NCI-H128 (cell line): ENCODE measurements around the gene A3GALT2.
"Not testable (repeated sequence)": the region's sequence is repeated elsewhere in the genome, so short reads cannot be mapped to it uniquely, and the experiment has no call there.

ENCODE experiments used
- DNase-seq: peaks from one replicate; lab custom pipeline; 2025; ENCODE audit not compliant: unreplicated experiment; lab: John Stamatoyannopoulos, UW

A3GALT2 gene

DNA sequence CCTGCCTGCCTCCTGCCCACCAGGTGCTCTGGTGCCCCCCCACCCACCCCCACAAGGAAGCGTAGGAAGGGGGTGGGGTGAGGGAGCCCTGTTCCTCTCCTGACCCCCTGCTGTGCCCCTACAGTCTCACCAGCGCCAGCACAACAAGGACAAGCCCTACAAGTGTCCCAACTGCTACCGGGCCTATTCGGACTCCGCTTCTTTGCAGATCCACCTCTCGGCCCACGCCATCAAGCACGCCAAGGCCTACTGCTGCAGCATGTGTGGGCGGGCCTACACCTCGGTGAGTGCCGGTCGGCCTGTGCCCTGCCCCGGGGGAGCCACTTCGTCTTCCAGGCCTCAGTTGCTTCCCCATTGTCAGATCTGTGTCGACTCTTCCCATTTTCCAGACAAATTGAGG lies 25.9 kb downstream of the A3GALT2 start:
- DNase-seq, result no peak

DNA sequence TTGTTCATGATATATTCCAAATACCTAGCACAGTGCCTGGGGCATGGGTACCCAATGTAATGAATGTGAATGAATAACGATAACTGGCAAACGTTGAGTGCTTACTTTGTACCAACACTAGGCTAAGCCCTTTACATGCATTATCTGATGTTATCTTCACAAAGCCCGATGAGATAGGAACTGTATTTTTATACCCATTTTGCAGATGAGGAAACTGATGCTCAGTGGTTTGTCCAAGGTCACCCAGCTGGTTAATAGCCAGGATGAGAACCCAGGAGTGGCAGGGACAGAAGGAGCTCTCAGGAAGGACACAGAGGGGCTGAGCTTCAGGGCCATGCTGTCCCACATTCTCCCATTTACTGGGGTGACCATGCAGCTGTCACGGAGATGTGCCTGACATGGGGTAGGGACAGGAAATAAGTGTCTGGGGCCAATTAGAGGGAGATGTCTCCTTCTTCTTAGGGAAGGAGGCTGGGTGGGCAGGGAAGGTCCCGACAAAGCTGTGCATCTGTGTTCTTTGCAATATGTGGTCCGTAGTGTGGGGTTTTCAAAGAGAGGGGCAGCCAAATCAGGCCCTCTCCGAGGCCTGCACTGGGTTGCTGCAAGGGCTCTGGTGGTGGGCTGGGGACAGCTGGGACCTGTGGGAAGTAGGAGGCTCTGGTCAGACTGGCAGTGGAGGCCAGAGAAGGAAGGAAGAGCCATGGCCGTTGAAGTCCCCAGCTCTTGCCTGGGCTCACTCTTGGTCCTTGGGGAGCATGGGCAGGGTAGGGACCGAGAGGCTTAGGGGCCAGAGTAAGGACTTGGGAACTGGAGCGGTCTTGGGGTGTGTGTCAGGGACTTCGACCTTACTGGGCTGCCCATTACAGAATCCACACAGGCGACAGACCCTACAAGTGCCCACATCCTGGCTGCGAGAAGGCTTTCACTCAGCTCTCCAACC lies 26.6 kb downstream of the A3GALT2 start:
- DNase-seq, result no peak

DNA sequence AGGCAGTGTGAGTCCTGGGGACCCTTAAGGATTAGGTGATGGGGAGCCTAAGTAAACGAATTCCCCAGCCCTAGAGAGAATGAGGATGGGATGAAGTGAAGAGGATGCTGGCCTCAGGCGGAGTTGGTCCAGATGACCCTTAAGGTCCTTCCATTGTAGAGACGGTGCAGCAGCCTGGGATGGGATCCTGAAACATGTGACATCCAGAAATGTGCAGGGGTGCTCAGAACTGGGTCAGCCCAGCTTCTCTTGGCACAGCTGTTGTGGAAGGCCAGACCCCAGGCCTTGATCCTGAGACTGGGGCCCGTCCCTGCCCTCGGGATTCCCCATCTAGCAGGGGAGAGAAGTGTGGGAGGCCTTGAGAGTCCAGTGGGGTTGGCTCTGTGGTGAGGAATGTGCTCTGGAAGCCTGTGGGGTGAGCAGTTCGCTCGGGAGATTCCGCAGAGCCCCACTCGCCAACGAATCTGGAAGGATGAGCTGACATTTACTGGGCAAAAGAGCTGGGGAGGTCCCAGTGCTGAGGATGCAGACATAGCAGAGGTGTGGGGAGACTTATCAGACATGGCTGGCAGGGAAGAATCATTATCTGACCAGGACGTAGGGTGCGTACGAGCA lies 28.1 kb downstream of the A3GALT2 start:
- DNase-seq, result no peak

DNA sequence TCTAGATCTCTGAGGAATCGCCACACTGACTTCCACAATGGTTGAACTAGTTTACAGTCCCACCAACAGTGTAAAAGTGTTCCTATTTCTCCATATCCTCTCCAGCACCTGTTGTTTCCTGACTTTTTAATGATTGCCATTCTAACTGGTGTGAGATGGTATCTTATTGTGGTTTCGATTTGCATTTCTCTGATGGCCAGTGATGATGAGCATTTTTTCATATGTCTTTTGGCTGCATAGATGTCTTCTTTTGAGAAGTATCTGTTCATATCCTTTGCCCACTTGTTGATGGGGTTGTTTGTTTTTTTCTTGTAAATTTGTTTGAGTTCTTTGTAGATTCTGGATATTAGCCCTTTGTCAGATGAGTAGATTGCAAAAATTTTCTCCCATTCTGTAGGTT lies 30.3 kb downstream of the A3GALT2 start:
- DNase-seq, result not testable (repeated sequence)

DNA sequence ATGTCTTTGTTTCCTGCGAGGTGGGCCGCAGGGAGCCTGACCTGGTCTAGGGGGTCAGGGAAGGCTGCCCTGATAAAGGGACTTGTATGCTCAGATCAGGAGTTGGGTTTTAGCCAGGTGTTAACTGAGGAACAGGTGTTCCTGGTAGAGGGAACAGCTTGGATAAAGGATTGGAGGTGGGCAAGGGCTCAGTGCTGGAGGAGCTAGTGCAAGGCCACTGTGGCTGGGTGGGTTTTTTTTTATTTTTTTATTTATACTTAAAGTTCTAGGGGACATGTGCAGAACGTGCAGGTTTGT lies 31.1 kb downstream of the A3GALT2 start:
- no peak for DNase-seq

DNA sequence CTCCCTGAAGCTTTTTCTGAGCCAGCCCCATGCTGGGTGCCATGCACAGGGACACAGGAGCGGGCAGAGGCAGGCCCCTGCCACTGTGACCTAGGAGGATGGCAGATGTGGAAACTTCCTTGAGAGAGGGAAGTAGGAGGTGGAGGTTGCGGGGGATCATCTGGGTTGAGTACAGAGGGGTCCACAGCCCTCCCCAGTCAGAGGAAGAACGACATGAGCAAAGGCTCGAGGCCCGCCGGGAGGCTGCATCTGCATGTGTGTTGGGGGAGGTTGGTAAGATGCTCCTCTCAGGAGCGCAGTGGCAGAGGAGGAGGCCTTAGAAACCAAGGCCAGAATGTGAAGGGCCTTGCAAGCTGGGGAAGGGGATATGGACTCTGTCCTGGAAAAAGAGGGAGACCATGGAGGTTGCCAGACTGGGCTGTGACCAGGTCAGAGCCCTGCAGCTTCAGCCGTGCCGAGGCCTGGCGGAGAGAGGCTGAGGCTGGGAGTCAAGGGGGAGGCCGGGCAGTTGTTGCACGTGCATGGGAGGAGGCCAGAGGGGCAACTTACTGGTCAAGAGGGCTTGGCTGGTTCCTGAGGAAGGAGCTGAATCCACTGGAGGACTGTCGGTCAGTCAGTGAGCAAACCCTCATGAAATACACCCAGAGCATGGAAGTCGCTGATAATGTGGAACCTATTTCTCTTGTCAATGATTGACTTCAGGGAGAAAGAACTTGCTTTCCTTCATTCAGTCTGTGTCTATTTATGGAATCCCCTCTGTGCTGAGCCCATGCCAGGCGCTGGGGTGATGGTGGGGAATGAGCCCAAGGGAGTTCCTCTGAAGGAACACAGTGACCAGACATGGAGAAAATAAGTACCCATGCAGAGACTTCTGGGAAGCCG lies 31.7 kb downstream of the A3GALT2 start:
- no peak for DNase-seq

DNA sequence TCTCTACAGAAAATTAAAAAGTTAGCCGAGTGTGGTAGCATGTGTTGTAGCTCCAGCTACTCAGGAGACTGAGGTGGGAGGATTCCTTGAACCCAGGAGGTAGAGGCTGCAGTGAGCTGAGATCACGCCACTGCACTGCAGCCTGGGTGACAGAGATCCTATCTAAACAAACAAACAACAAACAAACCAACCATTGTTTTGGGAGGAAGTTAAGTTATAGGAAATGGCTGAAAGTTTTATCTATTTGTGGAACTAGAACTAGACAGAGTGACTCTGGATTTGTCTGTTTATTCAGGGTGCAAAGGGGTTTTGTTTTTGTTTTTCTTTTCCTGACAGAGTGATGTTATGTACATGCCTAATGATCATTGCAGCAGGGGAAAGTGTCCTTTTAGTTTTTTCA lies 33.6 kb downstream of the A3GALT2 start:
- no peak for DNase-seq

DNA sequence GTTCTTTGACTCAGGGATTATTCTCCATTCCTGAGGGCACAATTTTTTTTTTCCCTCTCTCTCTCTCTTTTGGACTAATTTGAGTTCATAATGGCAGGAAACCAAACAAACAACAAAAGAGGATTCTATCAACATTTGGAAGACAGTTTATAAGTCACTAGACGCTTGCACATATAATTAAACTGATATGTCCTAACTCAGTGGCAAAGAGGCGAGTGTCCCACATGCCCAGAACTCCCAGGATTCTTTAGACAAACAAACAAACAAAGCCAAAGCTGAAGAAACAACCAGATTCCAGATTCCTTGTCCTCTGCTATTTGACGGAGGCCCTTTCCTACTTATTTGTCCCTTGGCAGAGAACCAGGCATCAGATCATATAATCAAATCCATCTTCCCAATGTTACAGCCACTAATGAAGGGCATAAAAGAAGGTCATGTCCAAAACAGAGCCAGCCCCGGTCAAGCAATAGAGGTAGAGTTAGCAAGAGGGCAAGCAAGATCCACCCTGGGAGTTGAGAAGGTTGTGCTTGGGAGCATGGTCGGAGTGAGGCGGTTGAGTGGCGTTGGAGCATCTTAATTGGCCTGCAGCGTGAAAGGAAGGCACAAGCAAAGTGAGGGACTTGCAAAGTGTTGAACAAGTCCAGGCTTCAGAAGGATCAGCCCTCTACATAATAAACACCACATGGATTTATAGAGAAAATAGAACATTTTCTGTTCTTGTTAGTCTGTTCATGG lies 34.3 kb downstream of the A3GALT2 start:
- no peak for DNase-seq

DNA sequence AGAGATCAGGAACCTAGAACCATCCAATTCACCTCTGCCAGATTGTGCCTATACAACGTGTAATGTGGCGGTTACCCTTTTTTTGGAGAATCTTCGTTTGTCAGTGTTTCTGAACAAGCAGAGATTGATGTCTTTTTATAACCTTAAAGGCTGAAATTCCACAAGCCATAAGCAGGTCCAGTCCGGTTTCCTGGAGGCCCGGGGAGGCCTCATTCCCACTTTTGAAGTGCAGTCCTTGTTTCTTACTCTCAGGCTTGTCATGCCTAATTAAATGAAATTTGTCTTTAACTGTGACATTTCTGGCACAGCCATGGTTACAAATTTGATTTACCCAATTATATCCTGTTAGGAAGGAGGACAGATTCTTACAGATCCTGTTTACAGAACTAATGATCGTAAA lies 36.8 kb downstream of the A3GALT2 start:
- DNase-seq, result no peak

DNA sequence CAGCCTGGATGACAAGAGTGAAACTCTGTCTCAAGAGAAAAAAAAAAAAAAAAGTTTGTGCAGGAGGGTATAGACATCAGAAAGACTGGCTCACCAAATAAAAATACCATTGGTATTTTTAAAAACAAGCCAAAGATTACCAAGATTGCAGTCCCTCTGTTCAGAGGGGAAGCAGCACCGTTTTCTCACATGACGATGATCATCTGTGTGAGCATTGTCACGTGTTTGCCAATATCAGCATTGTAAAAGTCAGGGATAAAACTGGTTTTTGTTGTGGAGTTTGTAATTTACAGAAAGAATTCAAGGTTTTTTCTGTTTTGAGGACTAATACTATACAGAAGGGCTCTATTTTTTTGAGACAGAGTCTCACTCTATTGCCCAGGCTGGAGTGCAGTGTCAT lies 38.1 kb downstream of the A3GALT2 start:
- DNase-seq, result no peak

DNA sequence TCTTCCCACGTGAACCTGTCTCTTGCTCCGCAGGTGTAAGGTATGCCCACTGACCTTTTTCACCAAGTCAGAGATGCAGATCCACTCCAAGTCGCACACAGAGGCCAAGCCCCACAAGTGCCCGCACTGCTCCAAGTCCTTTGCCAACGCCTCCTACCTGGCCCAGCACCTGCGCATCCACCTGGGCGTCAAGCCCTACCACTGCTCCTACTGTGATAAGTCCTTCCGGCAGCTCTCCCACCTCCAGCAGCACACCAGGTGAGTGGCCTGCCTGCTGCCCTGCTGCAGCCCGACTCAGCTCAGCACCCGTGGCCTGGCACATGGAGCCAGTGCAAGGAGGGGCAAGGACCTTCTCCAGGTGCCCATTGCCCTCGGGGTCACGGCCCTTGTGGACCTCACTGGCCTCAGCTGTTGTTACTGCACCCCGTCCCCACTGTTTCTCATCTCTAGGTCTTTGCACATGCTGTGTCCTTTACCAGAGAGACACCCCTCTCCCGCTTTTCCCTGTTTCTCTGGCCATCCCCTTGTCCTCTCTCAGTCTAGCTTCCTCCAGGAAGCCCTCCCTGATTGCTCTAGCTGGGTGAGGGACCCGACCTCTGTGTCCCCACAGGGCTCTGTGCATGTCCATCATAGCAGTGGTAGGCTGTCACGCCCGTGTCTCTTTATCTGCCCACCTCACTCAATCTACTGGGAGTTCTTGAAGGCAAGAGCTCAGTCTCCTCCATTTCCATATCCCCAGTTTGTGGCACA lies 39.2 kb downstream of the A3GALT2 start:
- no peak for DNase-seq

DNA sequence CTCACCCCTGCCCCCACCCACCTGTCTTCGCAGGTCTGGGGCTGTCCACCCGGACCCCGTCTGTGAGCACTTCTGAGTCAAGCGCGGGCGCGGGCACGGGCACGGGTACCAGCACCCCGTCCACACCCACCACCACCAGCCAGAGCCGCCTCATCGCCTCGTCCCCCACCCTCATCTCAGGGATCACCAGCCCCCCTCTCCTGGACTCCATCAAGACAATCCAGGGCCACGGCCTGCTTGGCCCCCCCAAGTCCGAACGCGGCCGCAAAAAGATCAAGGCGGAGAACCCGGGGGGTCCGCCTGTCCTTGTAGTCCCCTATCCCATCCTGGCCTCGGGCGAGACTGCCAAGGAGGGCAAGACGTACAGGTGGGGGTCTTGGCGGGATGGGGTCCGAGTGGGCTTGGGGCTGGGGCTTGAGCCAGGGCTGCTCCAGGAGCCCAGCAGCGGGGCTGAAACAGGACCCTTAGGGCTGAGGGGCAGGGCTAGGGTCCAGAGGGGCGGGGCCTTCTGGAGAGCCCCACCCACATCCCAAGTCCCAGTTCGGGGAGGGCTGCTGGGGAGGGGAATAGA lies 40.7 kb downstream of the A3GALT2 start:
- DNase-seq, result no peak

DNA sequence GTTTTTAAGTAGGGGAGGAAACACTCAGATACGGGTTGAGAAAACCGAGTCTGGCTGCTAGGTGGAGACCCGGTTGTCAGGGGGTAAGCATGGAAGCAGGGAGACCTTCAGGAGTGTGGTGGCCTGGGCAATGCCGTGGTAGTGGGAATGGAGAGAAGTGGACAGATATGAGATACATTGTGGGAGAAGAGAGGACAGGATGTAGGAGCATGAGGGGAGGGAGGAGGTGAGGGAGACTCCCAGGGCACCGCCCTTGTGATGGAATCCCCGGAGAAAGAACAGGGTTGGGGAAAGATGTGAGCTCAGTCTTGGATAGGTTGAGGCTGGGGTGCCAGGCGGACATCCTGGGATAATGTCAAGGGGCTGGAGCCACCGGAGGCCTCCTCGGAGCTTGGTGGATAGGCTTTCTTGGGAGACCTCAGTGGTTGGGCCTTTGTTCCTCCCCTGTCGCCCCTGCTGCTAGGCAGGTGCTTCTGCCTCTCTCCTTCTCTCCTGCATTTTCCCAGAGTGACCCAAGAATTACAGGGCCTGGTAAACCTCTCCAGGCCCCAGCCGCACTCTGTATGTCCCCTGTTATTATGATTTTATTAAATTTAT lies 43.3 kb downstream of the A3GALT2 start:
- no peak for DNase-seq

DNA sequence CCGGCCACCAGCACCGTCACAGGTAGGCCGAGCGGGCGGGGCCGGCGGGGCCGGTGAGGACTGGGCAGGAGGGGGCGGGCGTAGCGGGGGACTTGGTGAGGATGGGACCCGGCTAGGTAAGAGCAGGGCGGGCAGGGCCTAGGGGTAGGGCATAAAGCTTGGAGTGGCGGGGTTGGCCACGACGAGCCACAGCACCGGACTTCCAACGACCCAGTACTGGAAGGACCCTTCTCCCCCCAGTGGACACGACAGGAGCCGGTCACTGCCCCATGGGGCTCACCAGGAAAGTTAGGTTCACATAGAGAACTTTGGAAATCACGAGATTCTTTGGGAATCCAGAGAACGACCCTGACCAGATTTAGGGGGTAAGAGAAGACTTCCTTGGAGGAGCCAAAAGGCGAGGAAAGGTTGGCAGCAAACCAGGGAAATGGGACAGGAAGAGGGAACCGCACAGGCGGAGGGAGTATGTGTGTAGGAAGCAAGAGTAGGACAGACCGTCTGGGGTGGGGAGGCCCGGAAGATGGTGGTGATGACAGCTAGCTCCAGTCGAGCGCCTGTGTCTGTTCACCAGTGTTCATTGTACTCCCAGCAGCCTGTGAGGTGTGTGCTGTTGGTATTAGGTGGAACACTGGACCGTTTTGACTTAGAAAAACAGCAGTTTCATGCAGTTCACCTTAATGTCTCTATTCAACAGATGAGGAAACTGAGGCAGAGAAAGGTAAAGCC lies 44.2 kb downstream of the A3GALT2 start:
- DNase-seq, result no peak

DNA sequence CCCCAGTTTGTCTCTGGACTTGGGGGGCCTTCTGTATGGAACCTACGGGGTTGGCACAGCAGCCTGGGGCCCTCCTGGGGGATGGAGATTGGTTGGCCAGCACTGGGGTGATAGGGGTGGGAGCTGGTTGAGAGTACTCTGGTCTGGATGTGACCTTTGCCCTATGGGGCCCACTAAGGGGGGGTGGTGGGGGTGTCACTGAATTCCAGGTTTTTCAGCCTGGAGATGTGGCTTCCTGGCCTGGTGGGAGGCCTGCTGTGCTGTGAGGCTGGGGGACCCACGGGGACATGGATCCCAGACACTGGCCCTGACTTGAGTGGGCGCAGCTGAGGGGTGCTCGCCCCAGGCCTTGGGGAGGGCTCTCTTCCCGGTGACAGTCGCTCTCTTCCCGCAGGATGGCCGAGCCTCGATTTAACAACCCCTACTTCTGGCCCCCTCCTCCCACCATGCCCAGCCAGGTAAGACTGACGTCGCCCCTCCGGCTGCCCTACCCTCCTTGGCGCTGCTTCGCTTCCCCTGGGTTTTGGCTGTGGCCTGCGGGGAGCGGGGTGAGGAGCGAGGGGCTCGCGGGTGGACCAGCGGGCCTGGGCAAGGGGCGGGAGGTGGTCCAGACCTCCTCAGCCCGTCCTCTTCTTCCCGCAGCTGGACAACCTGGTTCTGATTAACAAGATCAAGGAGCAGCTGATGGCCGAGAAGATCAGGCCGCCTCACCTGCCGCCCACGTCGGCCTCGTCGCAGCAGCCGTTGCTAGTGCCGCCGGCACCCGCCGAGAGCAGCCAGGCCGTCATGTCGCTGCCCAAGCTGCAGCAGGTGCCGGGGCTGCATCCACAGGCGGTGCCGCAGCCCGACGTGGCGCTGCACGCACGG lies 45.0 kb downstream of the A3GALT2 start:
- no peak for DNase-seq

DNA sequence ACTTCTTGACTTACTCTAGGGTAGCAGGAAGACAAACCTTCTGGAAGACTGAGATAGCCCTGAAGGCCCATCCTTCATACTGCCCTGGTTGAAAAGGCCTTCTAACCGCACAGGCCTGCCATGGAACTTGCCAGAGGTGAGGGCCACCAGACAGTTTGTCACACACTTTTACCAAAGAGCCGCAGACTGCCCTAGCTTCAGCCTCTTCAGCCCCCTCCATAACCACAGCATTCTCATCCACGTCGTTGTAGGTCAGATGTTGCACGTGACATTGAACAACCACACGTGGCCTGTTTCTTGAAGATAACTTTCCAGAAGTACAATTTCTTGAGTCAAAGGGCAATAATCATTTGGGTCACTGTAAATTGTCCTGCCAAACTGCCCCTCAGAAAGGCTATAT lies 45.7 kb downstream of the A3GALT2 start:
- no peak for DNase-seq

DNA sequence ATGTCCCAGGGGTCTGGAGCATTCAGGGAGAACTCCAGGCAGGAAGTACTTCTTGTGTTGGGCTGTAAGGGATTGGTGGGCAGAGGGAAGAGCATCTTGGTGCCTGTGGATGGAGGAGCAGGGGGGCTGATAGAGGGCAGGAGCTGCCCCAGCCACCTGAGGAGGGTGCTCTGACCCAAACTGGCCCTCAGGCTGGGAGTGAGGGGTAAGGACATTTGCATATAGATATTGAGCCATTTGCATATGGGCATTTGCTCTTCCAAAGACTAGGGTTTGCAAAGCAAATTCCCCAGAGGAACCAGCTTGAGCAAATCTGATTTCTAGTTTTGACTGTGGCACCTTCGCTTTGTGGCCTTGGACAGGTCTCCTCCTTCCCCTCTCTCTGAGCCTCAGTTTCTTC lies 46.5 kb downstream of the A3GALT2 start:
- DNase-seq, result no peak

DNA sequence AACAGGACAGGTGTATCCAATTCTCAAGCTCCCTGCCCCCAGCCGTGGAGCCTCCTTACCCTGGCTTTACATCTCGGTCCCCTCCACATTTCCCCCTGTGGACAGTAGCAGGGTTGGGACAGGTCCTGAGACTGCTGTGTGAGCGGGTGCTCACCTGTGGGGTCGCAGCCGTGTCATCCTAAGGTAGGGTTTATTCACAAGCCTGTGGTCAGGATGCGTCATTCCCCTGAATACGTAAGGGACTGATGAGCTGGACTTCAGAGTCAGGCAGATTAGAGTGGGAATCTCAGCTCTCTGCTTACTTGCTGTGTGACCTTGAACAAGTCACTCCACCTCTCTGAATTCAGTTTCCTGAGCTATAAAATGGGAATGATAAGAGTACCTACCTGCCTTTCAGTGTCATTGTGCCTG lies 46.9 kb downstream of the A3GALT2 start:
- DNase-seq, result no peak
